ENCODE data around the gene SDK1.

SDK1 gene

GRCh38 chr7:4097001-4097609 lies 796.1 kb downstream of the SDK1 start:
- Histone ChIP-seq H4K91ac (ENCODE audit: low read length) (no peak overlapping the region), H2BK15ac (ENCODE audit: low read depth, poor library complexity, severe bottlenecking) (no peak overlapping the region), H3K9me3 (ENCODE audit: control insufficient read depth, low read length) (no peaks in the 10 kb centered on the region), H3K27ac (ENCODE audit: low read length, poor library complexity, severe bottlenecking) (no peak overlapping the region), H3K4me3 (ENCODE audit: insufficient read depth in 1 of 2, low read depth in 1 of 2, low read length in 2 of 2) (no peak overlapping the region), H2BK120ac (ENCODE audit: low read depth, low read length) (no peak overlapping the region), H2AK5ac (ENCODE audit: low read length, severe bottlenecking) (no peak overlapping the region), H2AFZ (ENCODE audit: low read depth, low read length) (no peak overlapping the region), H3K23ac (ENCODE audit: low read length in 2 of 2) (no peak overlapping the region), H3K36me3 (ENCODE audit: control insufficient read depth in 1 of 2, insufficient read depth in 2 of 2, low read depth in 1 of 2, low read length in 2 of 2) (peaks cover 0 to 3% of the 10 kb centered on the region in 2 experiments), H4K8ac (ENCODE audit: low read length) (no peak overlapping the region), H2BK12ac (ENCODE audit: low read length in 2 of 2) (no peak overlapping the region), H2BK5ac (ENCODE audit: low read depth, low read length, poor library complexity, severe bottlenecking) (no peak overlapping the region), H3K9ac (ENCODE audit: low read length) (no peak overlapping the region), H3K14ac (ENCODE audit: low read length in 2 of 2) (no peak overlapping the region), H3K4me2 (ENCODE audit: low read length, poor library complexity, severe bottlenecking) (no peak overlapping the region), H3K27me3 (ENCODE audit: control insufficient read depth in 1 of 2, insufficient read depth in 1 of 2, low read length in 2 of 2) (no peaks in the 10 kb centered on the region), H3K4ac (ENCODE audit: low read depth in 1 of 2, low read length in 2 of 2) (no peak overlapping the region), H3K18ac (ENCODE audit: low read depth in 1 of 2, low read length in 2 of 2) (no peak overlapping the region), H3K79me1 (replicated peaks; ENCODE audit: low read length, poor library complexity, severe bottlenecking) (no peaks in the 10 kb centered on the region), H3K4me1 (ENCODE audit: control insufficient read depth, insufficient read depth, low read depth, low read length) (peaks cover 10% of the 10 kb centered on the region)
- DNase-seq: no peak
- WGBS: 89% methylated on average over 12 of the region's 12 CpGs

- H3K18ac ChIP-seq (ENCODE audit: low read depth in 1 of 2, low read length in 2 of 2): no peak overlapping the region
- H3K14ac ChIP-seq (ENCODE audit: low read length in 2 of 2): no peak overlapping the region
- H3K4me1 ChIP-seq (ENCODE audit: control insufficient read depth, insufficient read depth, low read depth, low read length): peaks cover 16% of the 10 kb centered on the region
- no peak overlapping the region for H3K23ac ChIP-seq (ENCODE audit: low read length in 2 of 2)
- H3K27ac ChIP-seq (ENCODE audit: low read length, poor library complexity, severe bottlenecking): no peak overlapping the region
- H3K9me3 ChIP-seq (ENCODE audit: control insufficient read depth, low read length): no peaks in the 10 kb centered on the region
- no peaks in the 10 kb centered on the region for H3K79me1 ChIP-seq (replicated peaks; ENCODE audit: low read length, poor library complexity, severe bottlenecking)
- DNase-seq: no peak
- H3K4ac ChIP-seq (ENCODE audit: low read depth in 1 of 2, low read length in 2 of 2): no peak overlapping the region
- no peak overlapping the region for H2AK5ac ChIP-seq (ENCODE audit: low read length, severe bottlenecking)
- no peak overlapping the region for H2BK120ac ChIP-seq (ENCODE audit: low read depth, low read length)
- H2BK12ac ChIP-seq (ENCODE audit: low read length in 2 of 2): no peak overlapping the region
- H2AFZ ChIP-seq (ENCODE audit: low read depth, low read length): no peak overlapping the region
- no peak overlapping the region for H2BK15ac ChIP-seq (ENCODE audit: low read depth, poor library complexity, severe bottlenecking)
- H3K4me2 ChIP-seq (ENCODE audit: low read length, poor library complexity, severe bottlenecking): no peak overlapping the region
- no peak overlapping the region for H2BK5ac ChIP-seq (ENCODE audit: low read depth, low read length, poor library complexity, severe bottlenecking)
- no peak overlapping the region for H4K8ac ChIP-seq (ENCODE audit: low read length)
- H3K4me3 ChIP-seq (ENCODE audit: insufficient read depth in 1 of 2, low read depth in 1 of 2, low read length in 2 of 2): no peak overlapping the region
- no peaks in the 10 kb centered on the region for H3K27me3 ChIP-seq (ENCODE audit: control insufficient read depth in 1 of 2, insufficient read depth in 1 of 2, low read length in 2 of 2)
- H3K9ac ChIP-seq (ENCODE audit: low read length): no peak overlapping the region
- 93% methylated on average over 7 of the region's 11 CpGs for WGBS
- peaks cover 0 to 3% of the 10 kb centered on the region in 2 experiments for H3K36me3 ChIP-seq (ENCODE audit: control insufficient read depth in 1 of 2, insufficient read depth in 2 of 2, low read depth in 1 of 2, low read length in 2 of 2)
- H4K91ac ChIP-seq (ENCODE audit: low read length): no peak overlapping the region
Measured at GRCh38 chr7:4098169-4098568, 797.1 kb downstream of the SDK1 start.

- Histone ChIP-seq H3K23ac (ENCODE audit: low read length in 2 of 2) (no peak overlapping the region), H3K36me3 (ENCODE audit: control insufficient read depth in 1 of 2, insufficient read depth in 2 of 2, low read depth in 1 of 2, low read length in 2 of 2) (no peaks in the 10 kb centered on the region), H4K91ac (ENCODE audit: low read length) (no peak overlapping the region), H3K4me3 (ENCODE audit: insufficient read depth in 1 of 2, low read depth in 1 of 2, low read length in 2 of 2) (no peak overlapping the region), H2BK15ac (ENCODE audit: low read depth, poor library complexity, severe bottlenecking) (no peak overlapping the region), H3K9me3 (ENCODE audit: control insufficient read depth, low read length) (no peaks in the 10 kb centered on the region), H3K4me1 (ENCODE audit: control insufficient read depth, insufficient read depth, low read depth, low read length) (peaks cover 19% of the 10 kb centered on the region), H3K27me3 (ENCODE audit: control insufficient read depth in 1 of 2, insufficient read depth in 1 of 2, low read length in 2 of 2) (no peaks in the 10 kb centered on the region), H2AK5ac (ENCODE audit: low read length, severe bottlenecking) (no peak overlapping the region), H2BK120ac (ENCODE audit: low read depth, low read length) (no peak overlapping the region), H2BK5ac (ENCODE audit: low read depth, low read length, poor library complexity, severe bottlenecking) (no peak overlapping the region), H4K8ac (ENCODE audit: low read length) (no peak overlapping the region), H2AFZ (ENCODE audit: low read depth, low read length) (no peak overlapping the region), H3K18ac (ENCODE audit: low read depth in 1 of 2, low read length in 2 of 2) (no peak overlapping the region), H3K14ac (ENCODE audit: low read length in 2 of 2) (no peak overlapping the region), H3K4me2 (ENCODE audit: low read length, poor library complexity, severe bottlenecking) (no peak overlapping the region), H3K9ac (ENCODE audit: low read length) (no peak overlapping the region), H3K4ac (ENCODE audit: low read depth in 1 of 2, low read length in 2 of 2) (no peak overlapping the region), H3K79me1 (replicated peaks; ENCODE audit: low read length, poor library complexity, severe bottlenecking) (no peaks in the 10 kb centered on the region), H2BK12ac (ENCODE audit: low read length in 2 of 2) (no peak overlapping the region), H3K27ac (ENCODE audit: low read length, poor library complexity, severe bottlenecking) (no peak overlapping the region)
- no peak for DNase-seq
- 94% methylated on average over 14 of the region's 14 CpGs for WGBS
Measured at GRCh38 chr7:4099651-4100050, 798.6 kb downstream of the SDK1 start.

DNA sequence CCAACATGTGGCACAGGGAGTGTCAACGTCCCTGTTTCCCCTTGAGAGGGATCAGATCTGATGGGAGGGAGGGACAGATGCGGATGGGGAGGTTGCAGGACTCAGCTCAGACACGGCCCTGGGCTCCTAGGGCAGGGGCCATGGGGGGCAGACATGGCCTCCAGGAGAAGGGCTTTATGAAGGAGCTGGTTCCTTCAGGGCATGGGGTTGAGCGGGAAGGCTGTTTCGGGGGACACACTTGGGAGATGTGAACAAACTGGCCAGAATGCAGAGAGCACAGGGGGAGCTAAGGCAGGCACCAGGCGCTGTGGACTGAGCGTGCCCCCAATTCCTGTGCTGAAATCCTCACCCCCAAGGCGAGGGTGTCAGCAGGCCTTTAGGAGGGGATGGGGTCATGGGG lies 799.1 kb downstream of the SDK1 start:
- Histone ChIP-seq H3K79me1 (replicated peaks; ENCODE audit: low read length, poor library complexity, severe bottlenecking) (no peaks in the 10 kb centered on the region), H3K36me3 (ENCODE audit: control insufficient read depth in 1 of 2, insufficient read depth in 2 of 2, low read depth in 1 of 2, low read length in 2 of 2) (no peaks in the 10 kb centered on the region), H3K18ac (ENCODE audit: low read depth in 1 of 2, low read length in 2 of 2) (no peak overlapping the region), H4K8ac (ENCODE audit: low read length) (no peak overlapping the region), H3K9ac (ENCODE audit: low read length) (no peak overlapping the region), H3K4me1 (ENCODE audit: control insufficient read depth, insufficient read depth, low read depth, low read length) (peaks cover 19% of the 10 kb centered on the region), H2BK5ac (ENCODE audit: low read depth, low read length, poor library complexity, severe bottlenecking) (no peak overlapping the region), H3K27me3 (ENCODE audit: control insufficient read depth in 1 of 2, insufficient read depth in 1 of 2, low read length in 2 of 2) (no peaks in the 10 kb centered on the region), H2BK12ac (ENCODE audit: low read length in 2 of 2) (no peak overlapping the region), H3K23ac (ENCODE audit: low read length in 2 of 2) (no peak overlapping the region), H2BK120ac (ENCODE audit: low read depth, low read length) (no peak overlapping the region), H2AFZ (ENCODE audit: low read depth, low read length) (no peak overlapping the region), H3K4ac (ENCODE audit: low read depth in 1 of 2, low read length in 2 of 2) (no peak overlapping the region), H3K4me3 (ENCODE audit: insufficient read depth in 1 of 2, low read depth in 1 of 2, low read length in 2 of 2) (no peak overlapping the region), H3K4me2 (ENCODE audit: low read length, poor library complexity, severe bottlenecking) (no peak overlapping the region), H3K9me3 (ENCODE audit: control insufficient read depth, low read length) (no peaks in the 10 kb centered on the region), H2AK5ac (ENCODE audit: low read length, severe bottlenecking) (no peak overlapping the region), H2BK15ac (ENCODE audit: low read depth, poor library complexity, severe bottlenecking) (no peak overlapping the region), H3K14ac (ENCODE audit: low read length in 2 of 2) (peak overlapping the region in 1 of 2 experiments; percentile 16), H4K91ac (ENCODE audit: low read length) (no peak overlapping the region), H3K27ac (ENCODE audit: low read length, poor library complexity, severe bottlenecking) (no peak overlapping the region)
- no peak for DNase-seq
- WGBS: 85% methylated on average over 8 of the region's 8 CpGs

All from mesenchymal stem cell (in vitro differentiated cells and primary cell).